HTR-8/SVneo (cell line): ENCODE data around the gene ADAT3.
"Not testable (repeated sequence)": the region's sequence is repeated elsewhere in the genome, so short reads cannot be mapped to it uniquely, and the experiment has no call there.

ENCODE experiments used
- DNase-seq: peaks from one replicate; pipeline ENCODE4 v3.0.0; 2011; ENCODE audit warnings: low spot score, mixed read lengths; ENCODE audit not compliant: insufficient read length
- FAIRE-seq: peaks from 2 replicates; lab custom pipeline; 2011; peaks lifted over from hg19 to GRCh38; lab: Jason Lieb, UNC

ADAT3 gene

DNA sequence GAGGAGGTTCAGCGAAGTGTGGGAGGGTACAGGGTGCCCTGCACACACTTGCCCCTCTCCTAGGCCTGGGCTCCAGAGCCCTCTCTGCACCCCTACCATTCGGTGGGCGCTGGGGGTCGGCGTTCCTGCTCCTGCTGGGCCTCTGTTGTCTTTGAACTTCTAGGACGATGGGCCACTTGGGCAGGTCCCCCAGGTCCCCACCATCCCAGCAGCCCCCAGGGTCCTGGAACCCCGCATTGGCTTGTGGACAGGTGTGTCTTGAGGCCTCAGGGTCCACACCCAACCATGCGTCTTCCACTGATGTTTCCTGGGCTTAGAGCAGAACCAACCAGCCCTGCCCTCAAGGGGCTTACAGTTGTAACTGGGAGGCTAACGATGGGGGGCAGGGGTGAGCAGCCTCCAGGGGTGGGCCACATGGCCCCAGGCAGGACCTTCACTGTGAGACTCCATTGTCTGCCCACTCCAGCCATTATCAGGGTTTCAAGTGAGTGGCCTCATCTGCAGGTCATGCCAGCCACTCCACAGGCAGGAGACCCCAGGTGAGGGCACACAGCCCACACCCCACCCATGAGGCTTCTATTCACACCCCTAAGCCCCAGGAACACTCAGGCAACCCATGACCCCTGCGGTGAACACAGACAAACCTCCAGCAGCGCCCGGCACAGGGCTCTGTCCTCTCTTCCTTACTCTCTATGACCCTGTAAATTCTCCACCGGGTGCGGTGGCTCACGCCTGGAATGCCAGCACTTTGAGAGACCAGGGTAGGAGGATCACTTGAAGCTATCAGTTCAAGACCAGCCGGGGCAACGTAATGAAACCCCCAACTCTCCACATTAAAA, 39.8 kb upstream of the ADAT3 start:
- DNase-seq (no peak), FAIRE-seq (no peak)

DNA sequence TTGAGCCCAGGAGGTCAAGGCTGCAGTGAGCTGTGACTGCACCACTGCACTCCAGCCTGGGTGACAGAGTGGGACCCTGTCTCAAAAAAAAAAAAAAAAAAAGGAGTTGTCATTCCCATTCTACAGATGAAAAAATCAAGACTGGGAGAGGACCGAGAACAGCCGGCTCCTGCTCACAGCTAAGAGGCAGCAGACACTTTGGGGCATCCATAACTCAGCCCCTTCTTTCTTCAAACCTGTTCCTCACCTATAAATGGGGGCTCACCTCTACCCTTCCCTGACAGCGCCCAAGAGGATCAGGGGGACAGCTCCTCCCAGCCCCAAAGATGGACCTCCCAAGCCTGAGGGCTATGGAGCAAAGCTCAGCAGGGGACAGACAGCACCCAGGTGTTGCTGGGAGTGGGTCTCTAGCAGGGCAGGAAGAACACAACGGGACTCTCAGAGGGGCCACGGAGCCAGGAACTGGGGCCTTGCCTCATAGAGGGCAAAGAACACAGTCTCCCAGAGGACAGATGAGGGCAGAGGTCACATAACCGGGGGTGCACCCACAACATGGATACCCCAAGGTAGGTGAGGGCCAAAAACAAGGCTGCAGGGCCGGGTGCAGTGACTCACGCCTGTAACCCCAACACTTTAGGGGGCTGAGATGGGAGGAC, 38.4 kb upstream of the ADAT3 start:
- DNase-seq (no peak), FAIRE-seq (no peak)

DNA sequence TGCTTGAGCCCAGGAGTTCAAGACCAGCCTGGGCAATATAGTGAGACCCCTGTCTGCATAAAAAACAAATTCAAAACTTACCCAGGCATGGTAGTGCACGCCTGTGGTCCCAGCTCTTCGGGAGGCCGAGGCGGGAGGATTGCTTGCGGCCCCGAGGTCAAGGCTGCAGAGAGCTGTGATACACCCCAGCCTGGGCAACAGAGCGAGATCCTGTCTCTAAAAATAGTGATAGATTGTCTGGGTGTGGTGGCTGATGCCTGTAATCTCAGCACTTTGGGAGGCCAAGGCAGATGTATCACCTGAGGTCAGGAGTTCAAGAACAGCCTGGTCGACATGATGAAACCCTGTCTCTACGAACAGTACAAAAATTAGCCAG, 37.9 kb upstream of the ADAT3 start:
- FAIRE-seq (no peak), DNase-seq (no peak)

DNA sequence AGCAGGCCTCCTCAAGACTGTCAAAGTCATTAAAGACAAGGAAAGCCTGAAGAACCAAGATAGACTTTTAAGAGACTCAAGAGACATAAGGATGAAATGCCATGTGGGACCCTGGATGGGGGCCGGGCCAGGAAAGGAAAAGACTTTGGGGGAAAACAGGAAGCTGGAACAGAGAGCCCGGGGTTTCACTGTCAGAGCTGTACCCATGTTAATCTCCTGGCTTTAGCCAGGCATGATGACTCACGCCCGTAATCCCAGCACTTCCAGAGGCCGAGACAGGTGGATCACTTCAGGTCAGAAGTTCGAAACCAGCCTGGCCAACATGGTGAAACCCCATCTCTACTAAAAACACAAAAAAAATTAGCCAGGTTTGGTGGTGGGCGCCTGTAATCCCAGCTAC, 36.2 kb upstream of the ADAT3 start:
- DNase-seq = no peak
- no peak for FAIRE-seq

DNA sequence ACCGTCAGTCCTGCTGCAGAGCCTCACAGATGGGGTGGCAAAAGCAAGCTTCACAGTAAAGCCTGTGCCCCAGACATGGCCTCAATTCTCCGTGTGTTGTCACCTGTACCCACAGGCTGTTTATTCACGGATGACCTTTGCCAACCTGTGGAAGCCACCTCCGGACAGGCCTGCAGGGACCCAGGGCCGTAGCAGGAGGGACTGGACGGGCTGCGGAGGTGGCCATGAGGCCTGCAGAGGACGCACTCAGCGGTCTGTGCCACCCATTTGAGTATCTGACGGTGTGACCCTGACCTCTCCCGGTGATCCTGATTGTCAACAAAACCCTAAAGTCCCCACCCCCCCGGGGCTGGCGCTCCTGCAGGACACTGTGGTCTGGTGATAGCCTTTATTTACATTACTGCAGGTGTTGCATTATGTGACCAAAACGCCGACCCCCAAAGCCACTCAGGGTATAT, 34.0 kb upstream of the ADAT3 start:
- FAIRE-seq (no peak), DNase-seq (no peak)

DNA sequence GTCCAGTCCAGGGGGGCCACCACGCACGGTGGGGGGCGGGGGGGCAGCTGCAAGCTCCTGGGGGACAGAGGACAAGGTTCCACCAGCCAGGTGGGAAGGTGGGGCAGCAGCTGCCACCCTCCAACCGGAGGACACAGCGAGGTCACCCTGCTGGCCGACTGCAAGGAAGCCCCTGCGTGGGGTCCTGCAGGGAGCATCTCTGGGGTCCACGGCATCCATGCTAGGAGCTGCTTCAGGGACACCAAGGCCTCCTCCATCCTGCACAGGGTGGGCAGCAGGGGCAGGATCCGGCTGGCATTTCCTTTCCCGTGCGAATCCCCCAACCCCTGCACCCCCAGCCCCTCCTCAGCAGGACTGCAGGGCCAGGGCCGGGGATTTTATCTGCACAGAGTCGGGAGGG, 33.6 kb upstream of the ADAT3 start:
- FAIRE-seq (no peak), DNase-seq (no peak)

DNA sequence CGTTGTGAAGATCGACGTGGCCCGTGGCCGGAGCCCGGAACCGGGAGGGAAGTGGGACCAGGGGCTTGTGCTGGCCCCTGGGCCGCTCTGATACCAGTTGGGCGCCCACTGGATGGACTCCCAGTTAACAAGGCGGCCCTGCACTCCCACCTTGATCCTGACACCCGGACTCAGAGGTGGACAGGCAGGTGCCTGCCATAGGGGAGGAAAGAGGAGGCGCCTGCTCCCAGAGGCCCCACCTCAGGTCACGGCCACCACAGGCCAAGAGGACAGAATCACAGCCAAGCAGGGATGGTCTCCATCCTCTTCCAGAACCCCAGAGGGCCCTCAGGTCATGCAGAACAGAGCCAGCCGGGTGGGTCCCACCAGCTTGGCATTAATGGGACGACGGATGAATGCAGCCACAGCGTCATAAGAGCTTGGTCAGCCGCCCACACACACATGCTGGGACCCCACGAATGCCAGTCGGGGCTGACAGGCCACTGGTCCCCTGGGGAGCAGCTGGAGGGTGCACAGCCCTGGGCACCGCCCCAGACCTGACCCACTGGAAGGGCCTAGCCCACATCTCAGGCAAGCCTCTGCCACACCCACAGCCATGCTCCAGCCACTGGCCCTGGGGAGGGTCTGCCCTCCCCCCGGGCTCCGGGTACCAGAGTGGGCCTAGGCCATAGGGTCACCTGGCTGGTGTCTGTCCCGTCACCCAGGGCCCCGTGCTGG, 32.2 kb upstream of the ADAT3 start:
- DNase-seq (no peak), FAIRE-seq (no peak)

DNA sequence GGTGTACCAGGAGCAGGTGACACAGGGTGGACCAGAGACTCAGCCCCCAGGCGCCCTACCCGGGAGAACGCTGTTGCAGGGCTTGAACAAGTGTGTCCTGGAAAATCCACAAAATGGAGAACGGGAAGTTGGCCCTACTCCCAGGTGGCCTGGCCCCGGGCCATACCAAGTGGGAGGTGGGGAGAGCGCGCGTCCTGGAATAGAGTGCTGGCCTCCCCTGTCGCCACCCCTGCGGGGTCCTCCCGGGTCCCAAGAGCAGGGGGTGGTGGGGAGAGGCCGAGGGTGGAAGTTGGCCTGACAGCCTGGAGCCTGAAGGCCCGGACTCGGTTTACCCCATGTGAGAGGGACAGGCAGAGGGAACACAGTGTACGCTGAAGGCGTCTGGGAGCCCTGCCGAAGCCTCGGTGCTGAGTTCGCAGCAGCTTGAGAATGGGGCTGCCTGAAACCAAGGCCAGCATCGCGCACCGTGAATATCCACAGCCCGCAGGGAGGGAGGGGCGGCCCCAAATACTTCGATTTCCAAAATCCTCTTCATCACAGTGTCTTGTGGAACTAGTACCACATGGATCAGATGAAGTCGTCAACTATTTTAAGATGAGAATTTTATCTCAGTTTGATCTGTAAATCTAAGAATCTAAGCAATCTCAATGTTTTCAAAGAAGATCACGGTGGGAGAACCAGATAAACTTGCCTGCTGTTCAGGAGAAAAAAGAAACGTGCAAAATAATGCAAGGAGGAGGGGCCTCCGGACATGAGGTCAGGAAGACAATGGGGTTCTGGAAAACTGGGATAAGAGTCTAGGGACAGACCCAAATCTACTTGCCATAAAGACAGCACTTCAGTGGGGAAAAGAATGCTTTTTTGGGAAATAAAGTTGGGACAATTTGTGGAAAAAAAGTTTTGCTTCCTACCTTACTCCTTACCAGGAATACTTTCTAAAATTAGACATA, 31.4 kb upstream of the ADAT3 start:
- FAIRE-seq = no peak
- no peak for DNase-seq

DNA sequence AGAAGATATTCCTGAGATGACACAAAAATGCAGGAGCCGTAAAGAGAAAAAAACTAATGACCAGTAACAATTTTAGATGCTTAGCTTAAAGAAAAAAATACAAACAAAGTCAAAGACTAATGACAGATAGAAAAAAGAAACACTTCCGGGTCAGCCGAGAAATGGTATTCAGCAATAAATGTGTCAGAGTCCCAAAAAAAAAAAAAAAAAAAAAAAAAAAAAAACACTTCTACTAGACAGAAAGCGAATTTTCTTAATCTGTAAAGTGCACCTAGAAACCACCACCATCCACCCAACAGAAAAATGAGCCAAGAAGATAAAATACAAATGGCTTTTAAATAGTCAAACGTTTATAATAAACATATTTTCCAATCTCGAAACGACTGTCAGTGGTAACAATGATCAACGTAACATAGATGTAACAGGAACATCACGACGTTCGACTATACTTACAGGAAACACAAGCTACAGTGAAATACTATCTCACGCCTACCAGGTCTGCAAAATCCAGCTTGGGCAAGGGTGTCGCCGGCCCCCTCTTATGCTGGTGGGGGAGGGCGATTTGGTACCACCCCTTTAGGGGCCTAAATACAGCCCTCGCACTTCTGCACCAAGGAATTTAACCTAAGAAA, 30.5 kb upstream of the ADAT3 start:
- FAIRE-seq (peak; percentile 62), DNase-seq (no peak)

DNA sequence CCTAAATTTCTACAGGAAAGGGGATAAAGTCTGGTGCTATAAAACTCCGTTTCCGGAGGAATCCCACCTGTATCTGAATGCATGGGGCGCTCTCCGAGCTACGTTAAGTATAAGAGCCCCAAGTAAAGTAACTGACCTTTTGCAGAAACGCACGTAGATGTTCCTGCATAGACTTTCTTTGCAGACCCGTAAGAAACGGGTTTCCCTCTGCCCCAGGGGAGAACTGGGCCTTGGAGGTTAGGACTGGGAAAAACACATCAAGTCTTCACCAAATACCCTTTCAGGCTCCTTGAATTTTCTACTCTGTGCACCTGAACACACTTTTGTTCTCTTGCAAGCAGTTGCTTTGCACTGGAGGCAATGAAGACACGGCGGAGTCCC, 29.9 kb upstream of the ADAT3 start:
- DNase-seq, FAIRE-seq: not testable (repeated sequence)

DNA sequence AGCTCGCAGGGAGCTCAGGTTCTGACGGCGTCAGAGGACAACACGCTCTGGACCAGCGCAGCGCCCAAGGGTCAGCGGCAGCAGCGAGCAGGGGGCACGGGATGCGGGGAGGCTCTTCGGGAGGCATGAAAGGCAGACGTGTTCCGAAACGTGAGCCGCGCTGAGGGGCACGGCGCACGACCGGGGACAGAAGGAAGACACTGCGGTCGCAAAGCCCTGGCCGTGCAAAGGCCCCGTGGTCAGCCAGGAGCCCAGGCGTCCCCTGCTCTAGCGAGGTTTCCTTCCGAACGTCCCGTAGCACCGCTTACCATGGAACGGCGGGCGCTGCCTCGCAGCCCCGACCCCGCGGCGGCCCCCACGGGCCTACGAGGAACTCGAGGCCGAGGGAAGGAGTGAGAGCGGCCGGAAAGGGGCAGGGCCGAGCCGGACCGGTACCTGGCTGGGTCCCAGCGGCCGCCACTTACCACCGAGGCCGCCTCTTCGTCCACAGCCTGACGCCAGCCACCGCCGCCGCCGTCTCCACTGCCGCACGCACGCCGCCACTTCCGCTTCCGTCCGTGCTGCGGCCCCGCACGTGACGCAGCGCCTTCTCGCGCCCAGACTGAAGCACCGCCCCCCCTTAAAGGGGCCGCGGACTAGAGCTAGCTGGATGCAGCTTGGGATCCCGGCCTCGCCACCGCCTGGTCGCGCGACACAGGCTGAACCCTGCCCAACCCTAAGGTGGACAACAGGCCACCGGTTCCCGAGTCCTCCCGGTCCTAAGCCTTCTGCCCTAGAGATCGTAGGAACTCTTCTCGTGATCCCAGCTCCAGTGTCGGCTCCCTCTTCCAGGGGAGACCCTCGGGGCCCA, 29.3 kb upstream of the ADAT3 start:
- FAIRE-seq (peak; percentile 95), DNase-seq (peak; percentile 86)

DNA sequence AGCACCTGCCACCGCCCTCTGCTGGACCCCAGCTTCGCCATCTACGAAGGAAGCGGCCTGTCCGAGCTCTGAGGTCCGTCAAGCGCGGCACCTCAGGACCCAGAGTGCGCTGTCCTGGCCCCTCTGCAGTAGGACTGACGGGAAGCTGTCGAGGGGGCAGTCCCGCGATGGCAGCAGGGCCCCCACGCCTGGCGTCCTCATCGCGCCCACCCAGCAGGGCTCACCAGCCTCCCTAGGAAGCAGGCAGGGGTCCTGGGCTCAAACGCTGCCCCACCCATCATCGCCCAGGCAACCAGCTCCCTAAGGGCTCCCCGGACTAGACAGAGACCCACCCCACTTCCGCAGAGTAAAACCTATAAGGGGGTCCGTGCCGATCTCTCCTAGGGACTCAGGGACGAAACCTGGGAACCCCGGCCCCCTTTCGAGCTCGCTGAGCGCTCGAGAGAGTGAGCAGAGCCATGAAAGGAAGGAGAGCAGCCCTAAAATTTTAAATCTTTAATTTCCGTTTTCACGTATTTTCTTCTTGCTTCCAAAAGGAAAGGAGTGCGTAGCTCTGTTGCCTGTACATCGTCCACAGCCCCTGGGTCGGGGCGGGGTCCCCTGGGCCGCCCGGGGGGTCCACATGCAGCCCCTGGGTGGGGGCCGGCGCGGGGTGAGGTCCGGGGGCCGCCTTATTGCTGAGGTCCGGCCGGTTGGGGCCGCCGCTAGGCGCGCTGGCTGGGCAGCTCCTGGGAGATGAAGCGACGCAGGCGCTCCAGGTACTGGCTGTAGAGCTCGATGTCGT, 28.5 kb upstream of the ADAT3 start:
- FAIRE-seq, DNase-seq: not testable (repeated sequence)

DNA sequence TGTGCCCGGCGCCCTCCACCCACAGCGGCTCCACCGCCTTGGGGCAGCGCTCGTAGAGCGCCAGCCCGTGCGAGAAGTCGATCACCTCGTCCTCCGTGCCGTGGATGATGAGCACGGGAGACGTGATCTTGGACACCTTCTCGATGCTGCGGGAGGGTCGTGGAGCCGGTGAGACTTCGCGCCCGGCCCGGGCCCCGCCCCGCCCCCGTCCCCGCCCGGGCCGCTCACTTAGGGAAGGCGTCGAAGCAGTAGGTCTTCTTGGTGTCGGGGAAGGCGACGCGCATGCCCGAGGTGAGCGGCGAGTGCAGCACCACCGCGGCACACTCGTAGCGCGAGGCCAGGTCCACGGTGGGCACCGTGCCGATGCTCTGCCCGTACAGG, 27.9 kb upstream of the ADAT3 start:
- FAIRE-seq, DNase-seq: not testable (repeated sequence)

DNA sequence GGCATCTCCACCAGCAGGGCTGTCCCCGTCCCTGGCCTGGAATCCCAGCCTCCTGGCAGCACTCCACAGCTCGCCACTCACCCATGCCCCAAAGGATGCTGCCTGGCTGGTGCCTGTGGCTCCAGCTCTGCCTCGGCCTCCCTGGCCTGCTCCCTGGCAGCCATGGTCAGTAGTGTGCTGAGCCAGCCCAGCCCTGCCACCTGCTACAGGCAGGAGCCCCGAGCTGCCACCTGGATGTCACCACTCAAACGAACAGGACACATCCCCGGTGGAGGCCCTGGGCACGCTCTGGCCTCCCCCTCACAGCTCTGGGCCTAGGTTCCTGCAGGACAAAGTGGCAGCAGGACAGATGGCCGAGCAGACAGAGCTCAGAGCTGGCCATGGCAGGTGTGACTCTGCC, 26.6 kb upstream of the ADAT3 start:
- FAIRE-seq, DNase-seq: not testable (repeated sequence)

DNA sequence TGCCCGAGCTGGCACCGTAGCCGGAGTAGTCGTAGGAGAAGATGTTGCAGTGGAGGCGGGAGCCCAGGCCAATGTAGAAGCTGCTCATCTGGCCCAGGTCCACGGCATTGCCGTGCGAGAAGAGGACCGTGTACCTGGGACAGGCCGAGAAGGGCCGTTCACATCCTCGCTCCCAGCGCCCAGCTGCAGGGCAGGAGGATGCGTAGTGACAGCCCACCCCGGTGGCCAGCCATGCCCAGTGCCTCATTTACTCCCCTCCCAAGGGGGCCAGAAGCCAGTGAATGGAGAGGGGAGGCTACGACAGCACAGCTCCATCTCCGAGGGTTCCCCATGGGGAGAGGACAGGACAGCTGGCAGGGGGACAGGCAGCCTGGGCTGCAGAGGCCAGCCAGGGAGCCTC, 25.2 kb upstream of the ADAT3 start:
- not testable (repeated sequence) for FAIRE-seq, DNase-seq

DNA sequence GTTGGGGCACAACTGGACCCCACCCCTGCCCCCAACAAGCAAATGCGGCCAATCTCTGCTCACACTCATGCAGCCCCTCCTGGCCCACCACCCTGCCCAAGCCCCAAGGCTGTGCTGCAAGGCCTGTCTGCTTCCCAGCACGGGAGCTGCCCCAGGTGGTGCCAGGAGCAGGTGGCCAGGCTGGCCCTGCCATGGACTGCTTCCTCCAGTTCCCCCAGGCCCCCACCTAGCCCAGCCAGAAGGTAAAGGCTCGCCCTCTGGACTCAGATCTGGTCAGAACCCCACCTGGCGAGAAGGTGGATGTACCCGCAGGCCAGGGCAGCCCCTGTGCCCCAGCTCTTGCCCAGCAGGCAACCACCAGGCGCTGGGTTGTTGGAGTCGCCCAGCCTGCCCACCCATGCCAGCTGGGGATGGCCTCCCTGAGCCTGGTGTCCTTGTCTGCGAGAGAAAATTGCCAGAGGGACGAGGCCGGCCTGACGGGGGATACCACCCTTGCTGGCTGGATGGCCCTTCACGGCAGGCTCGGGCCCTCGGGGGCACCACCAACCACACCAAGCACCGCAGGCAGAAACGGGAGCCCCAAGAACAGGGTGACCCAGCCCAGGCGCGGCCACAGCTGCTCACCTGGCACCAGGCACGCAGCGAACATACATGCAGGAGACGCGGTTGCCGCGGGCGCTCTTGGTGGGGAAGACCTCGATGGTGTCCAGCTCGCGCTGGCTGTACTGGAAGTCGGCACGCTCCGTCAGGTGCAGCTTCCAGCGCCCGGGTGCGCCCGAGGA, 24.4 kb upstream of the ADAT3 start:
- FAIRE-seq (no peak), DNase-seq (no peak)
